Measurements from ENCODE around the gene ADSS1.

GRCh38 chr14:104776961-104777807 lies 53.2 kb downstream of the ADSS1 start:
- no peak for TF ChIP-seq POLR2A (IDR thresholded peaks at IDR 0.05; ENCODE audit: low read depth, low read length)
- TF ChIP-seq PAX5 (IDR thresholded peaks at IDR 0.05; ENCODE audit: insufficient read depth, low read length, severe bottlenecking), result no peak
- TF ChIP-seq TAF1 (IDR thresholded peaks at IDR 0.05; ENCODE audit: low read depth, low read length), result no peak
